Loucy (cell line): Measurements from ENCODE around the gene LRRC59.

Source experiments
- CTCF ChIP-seq: fragments of 200-600 bp; sonication (generic); conservative IDR thresholded peaks from 2 replicates; pipeline ENCODE4 v1.5.1; 2014; ENCODE audit warnings: mild to moderate bottlenecking, antibody characterized with exemption, low read length
- EZH2phosphoT487 ChIP-seq: fragments of 200-600 bp; IDR thresholded peaks from 2 replicates; pipeline ENCODE4 v1.6.1; 2018; ENCODE audit warnings: antibody characterized with exemption, mild to moderate bottlenecking, moderate library complexity, borderline replicate concordance

- TF ChIP-seq CTCF (peak; percentile 86), EZH2phosphoT487 (no peak)
These were observed at the start of gene LRRC59 for GRCh38 chr17:50397111-50397918.
